Measurements from ENCODE around the gene AMER2. TPM values are rescaled to one million over a fixed set of nuclear protein-coding genes. Genes with fewer than 3 reads are reported as not detected.

The AMER2 gene
- total RNA-seq, 1 donor: not detected

DNA sequence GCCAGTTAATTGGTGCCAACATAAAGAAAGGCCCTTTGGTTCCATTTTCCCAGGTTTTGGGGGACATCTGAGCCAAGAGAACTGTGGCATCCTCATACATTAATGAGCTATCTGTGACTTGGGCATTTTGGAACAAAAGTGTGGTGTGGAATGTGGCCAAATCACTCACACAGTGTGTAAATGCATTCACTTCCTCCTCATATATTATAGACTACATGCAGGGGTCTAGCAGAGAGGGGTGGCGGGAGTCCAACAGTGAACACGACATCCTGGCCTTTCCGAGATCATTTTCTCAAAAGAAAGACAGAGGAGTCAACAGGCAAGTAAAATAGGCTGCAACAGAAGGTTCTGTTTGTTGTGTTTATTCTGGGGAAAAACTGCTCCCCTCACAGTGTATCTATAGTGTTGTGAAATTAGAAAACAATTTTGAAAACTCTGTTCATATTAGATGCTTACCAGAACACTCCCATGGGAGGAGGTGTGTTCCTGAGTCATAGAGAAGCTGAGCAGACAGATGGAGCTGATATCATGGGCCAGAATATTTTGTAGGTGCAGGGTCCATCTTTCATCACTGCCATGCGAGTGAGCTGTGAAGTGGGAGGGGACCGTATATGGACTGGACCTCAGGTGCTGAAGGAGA is 39.2 kb downstream of the AMER2 start:
- H3K4me3 ChIP-seq (ENCODE audit: low read depth, low read length): no peak overlapping the region
- no peak for DNase-seq (ENCODE audit: low read depth)
- TF ChIP-seq CTCF (IDR thresholded peaks at IDR 0.05; ENCODE audit: insufficient read depth, low read length): no peak

DNA sequence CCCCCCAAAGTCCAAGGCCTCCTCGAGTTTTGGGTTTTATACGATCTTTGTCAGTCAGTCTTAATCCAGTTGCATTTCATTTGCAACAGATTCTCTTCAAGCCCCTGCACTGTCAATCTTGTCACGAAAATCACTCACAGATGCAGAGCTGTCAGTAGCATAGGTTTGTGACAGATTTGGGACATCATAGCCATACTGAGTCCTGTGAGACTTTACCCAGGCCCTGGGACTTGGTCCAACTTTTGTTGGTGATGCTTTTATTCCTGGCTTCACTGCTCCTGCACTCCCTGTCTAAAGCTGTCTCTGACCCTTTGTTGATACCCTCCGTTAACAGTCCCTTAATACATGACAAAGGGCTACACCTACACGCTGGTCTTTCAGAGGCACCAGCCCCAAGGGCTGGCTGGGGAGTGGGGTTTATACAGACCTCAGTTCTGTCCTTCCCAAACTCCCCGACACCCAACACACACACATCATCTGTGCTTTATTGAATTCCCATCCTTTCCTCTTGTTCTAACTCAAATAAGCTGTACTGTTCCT is 40.1 kb downstream of the AMER2 start:
- DNase-seq (ENCODE audit: low read depth): no peak
- no peak for TF ChIP-seq CTCF (IDR thresholded peaks at IDR 0.05; ENCODE audit: insufficient read depth, low read length)
- H3K4me3 ChIP-seq (ENCODE audit: low read depth, low read length): no peak overlapping the region

DNA sequence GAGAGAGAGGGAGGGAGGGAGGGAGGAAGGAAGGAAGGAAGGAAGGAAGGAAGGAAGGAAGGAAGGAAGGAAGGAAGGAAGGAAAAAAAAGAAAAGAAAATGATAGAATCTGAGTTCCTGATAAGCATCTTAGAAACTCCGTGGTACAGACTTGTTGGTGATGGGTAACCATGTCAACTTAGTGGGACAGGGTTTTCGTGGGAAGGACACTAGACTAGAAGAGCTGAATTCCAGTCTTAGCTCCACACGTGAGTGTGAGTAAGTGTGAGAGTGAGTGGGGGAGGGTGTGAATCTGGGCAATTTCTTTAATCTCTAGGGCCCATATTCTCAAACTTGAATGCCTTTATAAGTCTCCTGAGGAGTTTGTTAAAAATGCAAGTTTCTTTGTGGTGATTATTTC is 41.1 kb downstream of the AMER2 start:
- DNase-seq (ENCODE audit: low read depth): no peak

GRCh38 chr13:25118378-25118905 is 53.6 kb downstream of the AMER2 start:
- no peak overlapping the region for H3K4me3 ChIP-seq (ENCODE audit: low read depth, low read length)
- no peak for TF ChIP-seq CTCF (IDR thresholded peaks at IDR 0.05; ENCODE audit: insufficient read depth, low read length)
- no peak for DNase-seq (ENCODE audit: low read depth)

More for the DNA sequence above, 41.1 kb downstream of the AMER2 start:
- no peak for TF ChIP-seq CTCF (IDR thresholded peaks at IDR 0.05; ENCODE audit: insufficient read depth, low read length)
- H3K4me3 ChIP-seq (ENCODE audit: low read depth, low read length): no peak overlapping the region

- DNase-seq (ENCODE audit: low read depth): no peak
- no peak overlapping the region for H3K4me3 ChIP-seq (ENCODE audit: low read depth, low read length)
- TF ChIP-seq CTCF (IDR thresholded peaks at IDR 0.05; ENCODE audit: insufficient read depth, low read length): no peak
These were observed 54.8 kb downstream of the AMER2 start for GRCh38 chr13:25117312-25117711.

- no peak overlapping the region for H3K4me3 ChIP-seq (ENCODE audit: low read depth, low read length)
- no peak for DNase-seq (ENCODE audit: low read depth)
- TF ChIP-seq CTCF (IDR thresholded peaks at IDR 0.05; ENCODE audit: insufficient read depth, low read length): no peak
These were observed 56.0 kb downstream of the AMER2 start for GRCh38 chr13:25116044-25116443.

Measured in fibroblast of the aortic adventitia (primary cell).